SH-SY5Y (cell line): ENCODE data around the gene GRB10.

Experiments used
- GATA2 ChIP-seq: IDR thresholded peaks from 2 replicates; pipeline ENCODE4 v1.6.1; 2011; ENCODE audit warnings: mild to moderate bottlenecking, low read depth, low read length
- GATA3 ChIP-seq: IDR thresholded peaks from 2 replicates; pipeline ENCODE4 v1.6.1; 2011; ENCODE audit warnings: low read depth, mild to moderate bottlenecking, low read length, moderate library complexity

DNA sequence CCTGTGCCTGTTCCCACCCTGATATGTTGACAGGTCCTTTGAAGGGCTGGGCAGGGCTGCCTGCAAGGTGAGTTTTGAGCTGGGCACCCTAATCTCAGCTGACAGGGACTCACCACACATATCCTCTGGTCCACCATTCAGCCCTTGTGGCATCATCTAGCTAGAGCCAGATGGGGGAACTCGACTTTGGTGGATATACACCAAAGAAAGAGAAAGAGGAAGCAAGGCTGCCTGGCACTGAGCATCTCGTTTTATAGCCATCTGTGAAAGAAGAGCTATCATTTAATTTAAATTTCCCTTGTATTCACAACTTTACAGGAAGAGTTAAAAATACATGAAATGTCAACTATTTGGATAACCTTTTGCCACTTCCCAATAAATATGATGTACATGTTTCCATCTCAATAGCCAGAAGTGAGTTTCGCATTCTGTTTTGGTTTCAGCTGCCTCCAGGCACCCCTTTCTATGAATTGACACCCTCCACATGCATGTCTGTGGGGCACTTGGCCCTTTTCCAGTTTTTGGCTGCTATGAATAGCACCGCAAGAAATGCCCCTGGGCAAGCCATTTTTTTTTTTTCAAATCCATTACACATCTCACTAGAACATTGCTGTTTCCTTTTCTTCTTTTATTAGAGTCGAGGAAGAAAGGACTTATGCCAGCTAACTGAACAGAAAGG lies 22.9 kb upstream of the GRB10 start:
- TF ChIP-seq GATA2 = no peak
- no peak for TF ChIP-seq GATA3
